ENCODE data around the gene ADRB2.

Gene ADRB2

GRCh38 chr5:148831590-148832565 lies 5.5 kb downstream of the ADRB2 start:
- DNase-seq, result no peak

- DNase-seq, result no peak
Measured at GRCh38 chr5:148833122-148833521, 6.7 kb downstream of the ADRB2 start.

- DNase-seq, result no peak
Measured at GRCh38 chr5:148833925-148834324, 7.5 kb downstream of the ADRB2 start.

- no peak for DNase-seq
Measured at GRCh38 chr5:148834689-148835088, 8.3 kb downstream of the ADRB2 start.

- DNase-seq, result no peak
Measured at GRCh38 chr5:148836272-148837250, 10.2 kb downstream of the ADRB2 start.

GRCh38 chr5:148837383-148837782 lies 11.0 kb downstream of the ADRB2 start:
- DNase-seq, result no peak

- DNase-seq, result no peak
Measured at GRCh38 chr5:148838357-148838756, 11.9 kb downstream of the ADRB2 start.

GRCh38 chr5:148839960-148840359 lies 13.5 kb downstream of the ADRB2 start:
- no peak for DNase-seq

GRCh38 chr5:148840531-148840930 lies 14.1 kb downstream of the ADRB2 start:
- DNase-seq, result no peak

GRCh38 chr5:148841519-148841918 lies 15.1 kb downstream of the ADRB2 start:
- no peak for DNase-seq

- DNase-seq, result no peak
Measured at GRCh38 chr5:148842161-148842560, 15.8 kb downstream of the ADRB2 start.

GRCh38 chr5:148843510-148844318 lies 17.3 kb downstream of the ADRB2 start:
- DNase-seq, result no peak

GRCh38 chr5:148844433-148845280 lies 18.2 kb downstream of the ADRB2 start:
- DNase-seq, result no peak

GRCh38 chr5:148846930-148847329 lies 20.5 kb downstream of the ADRB2 start:
- DNase-seq, result no peak

- DNase-seq, result no peak
Measured at GRCh38 chr5:148847456-148847855, 21.0 kb downstream of the ADRB2 start.

- no peak for DNase-seq
Measured at GRCh38 chr5:148848393-148849031, 22.1 kb downstream of the ADRB2 start.

GRCh38 chr5:148849461-148849860 lies 23.1 kb downstream of the ADRB2 start:
- DNase-seq, result no peak

GRCh38 chr5:148850836-148851235 lies 24.4 kb downstream of the ADRB2 start:
- no peak for DNase-seq

GRCh38 chr5:148853868-148854267 lies 27.5 kb downstream of the ADRB2 start:
- DNase-seq, result no peak

- no peak for DNase-seq
Measured at GRCh38 chr5:148855249-148856008, 29.0 kb downstream of the ADRB2 start.
